ENCODE data around the gene KLHL14. TPM values are rescaled to one million over a fixed set of nuclear protein-coding genes. Genes with fewer than 3 reads are reported as not detected.

KLHL14 gene
- total RNA-seq, 1 donor from 2014 or later = 46.5 TPM

DNA sequence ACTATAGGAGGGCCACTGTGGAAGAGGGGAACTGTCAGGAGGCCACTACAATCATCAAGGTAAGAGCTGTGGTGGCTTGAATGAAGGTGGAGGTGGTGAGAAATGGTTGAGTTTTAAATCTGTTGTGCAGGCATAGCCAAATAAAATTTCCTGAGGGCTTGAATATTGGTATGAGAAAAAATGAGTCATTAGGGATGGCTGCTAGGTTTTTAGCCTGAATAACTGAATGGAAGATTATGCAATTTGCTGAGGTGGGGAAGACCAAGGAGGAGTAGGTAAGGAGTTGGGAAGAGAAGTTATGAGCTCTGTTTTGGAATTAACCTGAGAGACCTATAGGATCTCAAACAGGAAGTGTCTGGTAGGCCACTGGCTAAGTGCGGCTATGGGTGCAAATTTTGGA is 84.0 kb downstream of the KLHL14 start:
- DNase-seq = no peak
- intact Hi-C loops (cut with micrococcal nuclease) = no loop called here
- Mint-ChIP-seq H3K4me3 (no peak overlapping the region), H3K27me3 (no peaks in the 10 kb centered on the region), H3K9me3 (no peaks in the 10 kb centered on the region), H3K4me1 (peaks cover 6% of the 10 kb centered on the region), H3K27ac (no peak overlapping the region), H3K36me3 (ENCODE audit: low read depth) (peaks cover 41% of the 10 kb centered on the region)
- ChIA-PET POLR2A (no interaction called here), CTCF (no interaction called here)
- no peak for ATAC-seq (ENCODE audit: low read depth)
- TF ChIP-seq CTCF (IDR thresholded peaks at IDR 0.05) = no peak

- H3K27ac Mint-ChIP-seq = no peak overlapping the region
- TF ChIP-seq CTCF (IDR thresholded peaks at IDR 0.05) = no peak
- ChIA-PET CTCF (interaction anchor here (1.4 to 1.6 kb wide), 2 partner anchors 30 to 237 kb away, joined by 4 read pairs; no protein-coding TSS in a partner anchor), POLR2A (no interaction called here)
- intact Hi-C loops (cut with micrococcal nuclease) = no loop called here
- no peak for DNase-seq
- H3K4me1 Mint-ChIP-seq = peaks cover 6% of the 10 kb centered on the region
- ATAC-seq (ENCODE audit: low read depth) = no peak
- H3K27me3 Mint-ChIP-seq = no peaks in the 10 kb centered on the region
- H3K36me3 Mint-ChIP-seq (ENCODE audit: low read depth) = peaks cover 55% of the 10 kb centered on the region
- H3K4me3 Mint-ChIP-seq = no peak overlapping the region
- H3K9me3 Mint-ChIP-seq = no peaks in the 10 kb centered on the region
Observed at GRCh38 chr18:32684940-32685339, 87.9 kb downstream of the KLHL14 start.

DNA sequence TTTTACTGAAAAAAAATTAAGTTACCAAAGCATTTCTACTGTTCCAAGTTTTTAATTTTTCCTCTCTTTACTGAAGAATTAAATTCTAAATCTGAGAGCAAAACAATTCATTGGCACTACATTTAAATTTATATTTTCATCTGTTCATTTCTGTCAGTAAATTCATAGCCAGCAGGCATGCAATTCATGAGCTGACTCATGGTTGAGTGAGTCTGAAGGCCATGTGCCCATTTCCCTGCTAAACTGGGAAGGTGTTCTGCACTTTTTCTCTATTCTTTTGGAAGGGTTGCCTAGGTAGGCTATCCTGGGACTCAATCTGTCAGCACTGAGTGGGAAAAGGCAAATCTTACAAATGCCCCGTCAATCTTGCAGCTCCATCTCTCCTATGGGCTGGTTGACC is 88.7 kb downstream of the KLHL14 start:
- CTCF ChIA-PET = interaction anchor here (1.4 to 1.6 kb wide), 2 partner anchors 31 to 238 kb away, joined by 4 read pairs; no protein-coding TSS in a partner anchor
- H3K27me3 Mint-ChIP-seq = no peaks in the 10 kb centered on the region
- POLR2A ChIA-PET = no interaction called here
- intact Hi-C loops (cut with micrococcal nuclease) = no loop called here
- no peak overlapping the region for H3K4me3 Mint-ChIP-seq
- TF ChIP-seq CTCF (IDR thresholded peaks at IDR 0.05) = no peak
- no peak for ATAC-seq (ENCODE audit: low read depth)
- H3K4me1 Mint-ChIP-seq = peaks cover 6% of the 10 kb centered on the region
- peaks cover 62% of the 10 kb centered on the region for H3K36me3 Mint-ChIP-seq (ENCODE audit: low read depth)
- DNase-seq = no peak
- no peaks in the 10 kb centered on the region for H3K9me3 Mint-ChIP-seq
- H3K27ac Mint-ChIP-seq = no peak overlapping the region

GRCh38 chr18:32683044-32683443 is 89.8 kb downstream of the KLHL14 start:
- TF ChIP-seq CTCF (IDR thresholded peaks at IDR 0.05) = no peak
- ChIA-PET POLR2A (no interaction called here), CTCF (no interaction called here)
- no peak for DNase-seq
- no peaks in the 10 kb centered on the region for H3K27me3 Mint-ChIP-seq
- no peak overlapping the region for H3K4me3 Mint-ChIP-seq
- H3K4me1 Mint-ChIP-seq = peaks cover 6% of the 10 kb centered on the region
- no peak for ATAC-seq (ENCODE audit: low read depth)
- no peaks in the 10 kb centered on the region for H3K9me3 Mint-ChIP-seq
- H3K36me3 Mint-ChIP-seq (ENCODE audit: low read depth) = peaks cover 69% of the 10 kb centered on the region
- intact Hi-C loops (cut with micrococcal nuclease) = no loop called here
- H3K27ac Mint-ChIP-seq = no peak overlapping the region

DNA sequence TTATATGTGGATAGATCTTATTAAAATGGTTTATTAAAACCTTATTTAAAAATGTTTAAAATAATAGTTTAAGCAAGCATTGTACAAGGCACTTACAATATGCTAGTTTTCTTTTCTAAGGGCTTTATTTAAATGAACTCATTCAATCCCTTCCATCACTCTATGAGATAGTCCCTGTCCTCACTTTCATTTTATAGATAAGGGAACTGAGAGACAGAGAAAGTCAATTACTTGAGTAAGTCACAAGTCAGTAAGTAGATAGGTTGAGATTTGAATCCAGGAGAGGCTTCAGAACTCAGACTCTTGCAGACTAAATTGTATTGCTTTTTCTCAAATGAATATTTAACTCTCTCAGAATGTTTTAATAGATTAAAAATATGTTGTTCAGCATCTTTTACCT is 95.2 kb downstream of the KLHL14 start:
- DNase-seq = no peak
- Mint-ChIP-seq H3K4me1 (peaks cover 2% of the 10 kb centered on the region), H3K27ac (no peak overlapping the region), H3K27me3 (no peaks in the 10 kb centered on the region), H3K9me3 (no peaks in the 10 kb centered on the region), H3K4me3 (no peak overlapping the region), H3K36me3 (ENCODE audit: low read depth) (peaks cover 77% of the 10 kb centered on the region)
- ATAC-seq (ENCODE audit: low read depth) = no peak
- ChIA-PET CTCF (no interaction called here), POLR2A (no interaction called here)
- TF ChIP-seq CTCF (IDR thresholded peaks at IDR 0.05) = no peak
- intact Hi-C loops (cut with micrococcal nuclease) = no loop called here
